Stimulated activated CD8-positive, alpha-beta memory T cell treated with anti-CD3 and anti-CD28 coated beads, Interleukin-15, amount 100 ng/mL, for 24 hours (primary cell): ENCODE results near the gene CACNA1B.
"Not testable (repeated sequence)": the region's sequence is repeated elsewhere in the genome, so short reads cannot be mapped to it uniquely, and the experiment has no call there.

Experiments
- DNase-seq: peaks from one replicate; pipeline ENCODE4 v3.0.0-alpha.2; 2020; ENCODE audit warnings: low read depth

CACNA1B gene

DNA sequence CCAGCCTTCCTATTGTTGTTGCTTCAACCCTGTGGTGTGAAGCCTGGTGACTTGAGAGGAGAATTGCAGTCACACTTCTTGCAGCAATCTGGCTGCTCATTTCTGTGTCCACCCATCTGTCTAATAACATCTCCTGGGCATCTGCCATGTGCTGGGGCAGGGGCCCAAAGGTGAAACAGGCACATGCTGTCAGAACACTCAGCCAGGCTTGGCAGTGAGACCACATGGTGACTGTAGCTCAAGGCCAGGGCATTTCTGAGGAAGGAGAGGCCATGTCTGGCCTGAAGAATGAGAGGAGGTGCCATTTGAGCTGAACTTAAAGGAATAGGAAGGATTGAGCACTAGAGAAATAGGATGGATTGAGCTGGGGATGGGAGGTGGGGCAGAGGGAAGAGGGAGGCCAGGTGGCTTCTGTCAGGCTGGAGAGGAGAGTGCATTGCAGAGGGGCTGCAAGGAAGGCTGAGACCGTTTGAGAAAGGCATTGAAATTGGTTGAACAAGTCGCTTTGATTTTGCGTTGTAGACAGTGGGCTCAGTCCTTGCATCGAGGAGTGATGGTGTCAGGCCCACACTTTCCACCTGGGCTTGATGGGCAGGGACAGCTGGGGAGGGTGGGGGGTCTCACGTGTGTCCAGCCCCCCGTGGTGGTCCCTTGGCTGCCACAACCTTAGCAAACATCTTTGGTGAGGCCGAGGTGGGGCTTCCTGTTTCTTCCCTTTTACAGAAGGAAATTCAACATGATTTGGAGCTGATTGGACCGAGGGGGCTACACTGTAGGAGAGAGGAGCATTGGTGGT lies 222.4 kb downstream of the CACNA1B start:
- DNase-seq: no peak

DNA sequence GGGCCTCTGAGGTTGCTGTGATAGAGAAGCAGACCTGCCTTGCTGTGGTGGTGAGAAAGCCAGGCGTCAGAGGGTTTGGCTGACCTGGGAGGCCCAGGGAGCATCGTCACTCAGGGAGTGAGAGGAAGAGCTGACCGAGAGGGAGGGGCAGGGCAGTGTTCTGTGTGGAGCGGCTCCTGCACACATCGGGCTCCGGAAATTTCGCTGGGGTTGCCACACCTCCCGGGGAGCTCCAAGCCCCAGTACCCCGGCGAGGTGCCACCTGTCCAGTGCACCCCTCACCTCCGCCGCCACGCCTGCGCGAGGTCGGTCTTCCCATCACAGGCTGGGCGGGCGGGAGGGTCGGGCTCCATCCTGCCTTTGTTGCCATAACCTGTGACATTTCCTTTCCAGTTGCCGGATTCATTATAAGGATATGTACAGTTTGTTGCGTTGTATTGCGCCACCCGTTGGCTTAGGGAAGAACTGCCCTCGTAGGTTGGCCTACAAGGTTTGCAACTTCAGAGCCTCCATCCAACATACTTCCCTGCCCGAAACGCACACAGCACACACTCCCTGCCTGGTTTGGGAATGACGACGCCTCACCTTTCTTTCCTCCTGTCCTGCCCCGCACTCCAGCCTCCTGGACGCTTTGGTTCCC lies 223.2 kb downstream of the CACNA1B start:
- DNase-seq: no peak

DNA sequence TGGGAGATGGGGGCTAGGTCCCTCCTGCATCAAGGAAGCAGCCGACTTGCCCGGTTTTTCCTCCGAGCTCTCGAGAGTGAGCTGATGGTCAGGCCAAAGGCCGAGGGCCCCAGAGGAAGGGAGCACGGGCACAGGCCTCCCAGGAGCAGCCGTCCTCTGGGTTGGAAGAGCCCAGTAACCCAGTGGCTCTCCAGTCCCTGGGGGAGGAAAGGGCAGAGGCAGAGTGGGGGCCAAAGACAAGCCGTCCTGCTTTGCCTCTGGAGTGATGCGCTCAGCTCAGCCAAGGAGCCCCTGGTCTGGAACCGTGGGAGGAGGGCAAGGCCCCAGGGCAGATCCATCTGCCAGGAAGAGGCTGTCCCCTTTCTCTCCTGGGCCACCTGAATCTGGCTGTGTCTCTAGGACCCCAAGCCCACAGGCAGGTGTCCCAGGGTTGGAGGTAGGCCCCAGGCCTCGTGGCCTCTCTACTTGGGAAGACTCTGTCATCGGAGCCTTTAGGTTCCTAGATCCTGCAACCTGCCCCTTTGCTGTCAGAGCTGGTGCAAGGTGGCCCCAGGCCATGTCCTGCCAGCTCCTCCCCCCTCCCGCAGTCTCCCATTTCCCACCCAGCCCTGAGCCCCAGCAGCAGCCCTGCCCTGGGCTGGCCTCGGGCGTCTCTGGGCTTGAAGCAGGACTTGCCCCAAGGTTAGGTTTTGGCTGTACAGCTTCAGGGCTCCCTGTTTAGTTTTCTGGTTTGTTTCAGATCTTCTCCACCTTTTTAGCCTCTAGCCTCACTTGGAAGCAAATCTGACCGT lies 224.1 kb downstream of the CACNA1B start:
- DNase-seq: no peak

DNA sequence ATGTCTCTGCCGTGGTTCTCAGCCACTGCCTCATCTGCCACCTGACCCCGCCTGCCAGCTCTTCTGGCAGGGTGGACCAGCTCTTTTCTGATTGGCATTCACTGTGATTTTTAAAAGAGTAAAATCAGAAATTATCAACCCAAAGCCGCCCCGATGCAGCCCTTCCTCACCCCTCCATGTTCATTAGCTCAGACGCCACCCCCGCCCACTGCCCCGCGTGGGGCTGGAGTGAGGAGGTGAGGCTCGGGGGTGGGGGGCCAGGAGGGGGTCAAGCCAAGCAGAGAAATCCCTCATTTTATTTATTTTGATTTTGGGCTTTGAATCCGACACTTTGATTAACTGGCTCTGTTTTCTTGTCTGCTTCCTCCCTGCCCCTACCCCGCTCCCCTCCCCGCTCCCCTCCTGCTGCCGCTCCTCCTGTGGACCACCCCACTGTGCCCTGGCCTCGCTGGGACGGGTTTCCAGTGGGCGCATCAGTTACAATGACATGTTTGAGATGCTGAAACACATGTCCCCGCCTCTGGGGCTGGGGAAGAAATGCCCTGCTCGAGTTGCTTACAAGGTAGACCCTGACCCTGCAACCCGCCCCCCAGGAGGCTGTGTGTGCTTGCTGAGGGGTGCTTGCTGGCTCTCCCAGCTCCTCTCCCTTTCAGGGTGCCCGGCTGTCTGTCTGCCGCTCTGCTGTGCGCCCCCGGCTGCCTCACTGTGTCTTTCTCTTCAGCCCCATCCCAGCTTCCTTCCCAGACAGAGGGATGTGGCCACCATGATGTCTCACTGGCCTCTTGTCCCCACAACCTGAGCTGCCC lies 224.9 kb downstream of the CACNA1B start:
- no peak for DNase-seq

DNA sequence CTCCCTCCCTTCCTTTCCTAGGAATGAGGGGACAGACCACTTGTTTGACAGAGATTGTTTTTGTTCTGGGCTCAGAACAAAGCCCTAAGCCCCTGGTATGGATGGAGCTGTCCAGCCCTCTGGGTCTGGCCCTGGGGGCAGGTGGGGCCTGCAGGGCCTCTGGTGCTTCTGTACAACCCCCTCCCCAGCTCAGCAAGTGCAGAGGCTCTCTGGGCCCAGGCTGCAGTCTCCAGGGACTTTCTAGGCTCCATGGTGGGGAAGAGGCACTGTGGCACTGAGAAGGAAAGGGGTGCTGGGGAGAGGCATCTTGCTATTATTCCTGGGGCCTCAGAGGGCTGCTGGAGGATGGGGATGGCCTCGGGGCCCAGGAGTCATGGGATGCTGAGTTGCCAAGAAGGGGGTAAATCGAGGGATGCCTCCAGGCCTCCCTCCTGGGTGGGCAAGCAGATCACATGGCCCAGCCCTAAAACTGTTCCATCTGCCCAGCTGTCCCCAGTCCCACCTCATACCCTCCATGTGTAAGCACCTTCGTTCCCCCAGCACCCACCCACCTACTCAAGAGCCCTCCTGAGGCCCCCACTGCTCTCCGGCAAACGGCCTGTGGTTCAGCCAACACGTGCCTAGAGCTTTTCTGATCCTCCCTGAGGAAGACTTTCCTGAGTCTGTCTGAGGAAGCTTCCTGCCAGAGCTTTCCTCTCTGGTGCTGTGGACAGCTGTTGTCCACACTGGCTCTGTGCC lies 225.7 kb downstream of the CACNA1B start:
- DNase-seq: no peak

DNA sequence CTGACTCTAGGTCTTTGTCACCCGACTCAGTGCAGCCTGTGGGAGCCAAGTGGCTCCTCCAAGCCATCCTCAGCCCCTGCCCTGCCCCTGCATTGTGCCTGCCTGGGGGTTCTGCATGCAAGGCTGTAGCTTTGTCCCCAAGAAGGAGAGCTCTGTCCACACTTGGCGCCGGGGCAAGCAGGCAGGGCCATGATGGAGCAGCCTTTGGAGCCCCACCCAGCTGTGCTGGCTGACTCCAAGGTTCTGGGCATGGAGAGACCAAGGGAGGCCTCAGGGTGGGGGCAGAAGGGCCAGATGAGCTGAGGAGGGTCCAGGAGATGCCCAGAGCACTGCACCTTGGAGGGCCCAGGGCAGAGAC lies 226.2 kb downstream of the CACNA1B start:
- no peak for DNase-seq

DNA sequence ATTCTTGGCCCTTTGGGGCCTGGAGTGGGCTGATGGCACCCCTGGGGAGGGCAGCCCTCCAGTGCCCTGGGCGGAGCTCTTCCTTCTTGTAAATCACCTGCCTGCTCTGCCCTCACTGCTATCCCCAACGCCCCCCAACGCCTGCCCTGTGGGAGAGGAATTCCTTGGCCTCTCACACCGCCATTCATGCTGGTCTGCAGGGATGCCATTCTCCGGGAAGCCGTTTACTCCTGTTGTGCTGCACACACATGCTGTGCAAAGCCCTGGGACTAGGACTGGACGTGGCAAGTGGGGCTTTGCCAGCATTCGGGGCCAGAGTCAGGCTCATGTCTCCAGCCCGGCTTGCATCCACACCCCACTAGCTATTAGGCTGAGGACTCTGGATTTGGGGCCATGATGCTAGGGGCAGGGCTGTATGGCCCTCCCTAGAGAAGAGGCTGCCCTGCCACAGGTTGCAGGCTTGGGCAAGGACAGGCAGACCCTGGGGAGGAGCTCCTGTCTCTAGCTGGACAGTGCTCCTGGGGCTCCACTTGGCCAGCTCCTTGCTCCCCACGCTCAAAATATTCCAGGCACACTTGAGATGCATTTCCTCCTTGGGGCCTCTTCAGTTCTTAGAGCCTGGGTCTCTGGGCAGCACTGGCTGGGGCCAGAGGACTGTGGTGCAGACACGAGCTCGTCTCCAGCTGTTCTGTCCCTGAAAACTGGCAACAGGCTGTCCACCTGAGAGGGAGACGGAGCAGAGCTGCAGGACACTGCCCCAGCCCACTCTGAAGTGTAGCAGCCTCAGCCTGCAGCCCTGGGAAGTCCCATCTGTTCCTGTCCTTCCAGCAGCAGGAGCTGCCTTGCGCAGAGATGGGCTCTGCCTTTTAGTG lies 226.9 kb downstream of the CACNA1B start:
- DNase-seq: no peak

DNA sequence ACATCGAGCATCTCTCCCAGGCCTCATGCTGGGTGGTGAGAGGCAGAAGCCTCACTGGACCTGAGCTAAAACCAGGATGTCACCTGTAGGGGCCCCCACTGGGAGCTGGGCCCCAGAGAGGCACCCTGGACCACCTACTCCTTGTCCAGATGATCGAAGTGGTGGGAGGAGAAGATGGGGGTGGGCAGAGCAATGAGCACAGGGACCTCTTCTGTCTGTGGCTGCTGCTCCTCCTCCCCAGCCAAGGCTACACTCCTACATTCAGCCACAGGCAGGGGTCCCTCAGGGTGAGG lies 227.5 kb downstream of the CACNA1B start:
- DNase-seq: no peak

DNA sequence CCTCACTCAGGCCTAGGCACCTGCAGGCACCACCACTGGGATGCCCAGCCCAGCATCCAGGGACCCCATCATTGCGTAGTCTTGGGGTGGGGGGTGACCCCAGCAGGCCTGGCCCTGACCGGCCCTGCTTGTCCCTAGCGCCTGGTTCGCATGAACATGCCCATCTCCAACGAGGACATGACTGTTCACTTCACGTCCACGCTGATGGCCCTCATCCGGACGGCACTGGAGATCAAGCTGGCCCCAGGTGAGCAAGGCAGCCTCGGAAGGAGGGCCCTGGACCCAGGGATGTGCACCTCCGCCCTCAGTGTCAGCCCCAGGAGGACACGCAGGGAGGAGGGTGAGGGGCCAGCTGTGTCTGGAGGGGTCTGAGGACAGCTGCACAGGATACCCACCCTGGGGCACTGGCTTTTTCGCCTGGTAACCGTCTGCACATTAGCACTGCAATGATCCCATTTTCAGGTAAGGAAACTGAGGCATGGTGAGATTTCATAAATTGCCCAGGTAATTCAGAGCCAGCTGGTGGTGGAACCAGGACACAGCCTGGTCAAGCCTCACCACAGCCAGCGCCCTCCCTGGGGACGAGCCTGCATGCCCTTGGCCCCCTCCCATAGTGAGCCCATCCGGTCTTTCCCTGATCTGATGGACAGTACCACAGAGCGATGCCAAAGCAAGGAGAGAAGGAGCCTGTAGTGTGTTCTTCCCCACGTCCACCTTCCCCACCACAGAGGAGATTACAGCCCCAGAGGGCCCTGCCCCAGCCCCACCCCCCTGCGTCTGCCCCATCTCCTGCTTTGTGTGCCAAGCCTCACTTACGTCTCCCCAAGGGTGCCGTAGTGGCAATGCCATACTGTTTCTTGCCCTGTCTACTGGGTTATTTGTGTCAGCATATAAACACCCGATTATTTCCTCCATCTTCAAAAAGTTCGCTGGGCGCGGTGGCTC lies 228.3 kb downstream of the CACNA1B start:
- DNase-seq: no peak

DNA sequence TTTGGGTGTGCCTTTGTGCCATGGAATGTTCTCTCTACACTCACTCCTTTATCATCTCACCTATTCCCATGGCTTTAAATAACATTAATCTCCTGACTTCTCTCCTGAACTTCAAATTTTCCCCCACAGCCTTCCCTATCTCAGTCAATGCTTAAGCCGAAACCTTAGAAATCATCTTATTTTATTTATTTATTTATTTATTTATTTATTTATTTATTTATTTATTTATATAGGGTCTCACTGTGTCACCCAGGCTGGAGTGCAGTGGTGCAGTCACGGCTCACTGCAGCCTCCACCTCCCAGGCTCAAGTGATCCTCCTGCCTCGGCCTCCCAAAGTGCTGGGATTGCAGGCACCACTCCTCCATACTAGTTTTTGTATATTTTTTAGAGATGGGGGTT lies 229.5 kb downstream of the CACNA1B start:
- DNase-seq: not testable (repeated sequence)

DNA sequence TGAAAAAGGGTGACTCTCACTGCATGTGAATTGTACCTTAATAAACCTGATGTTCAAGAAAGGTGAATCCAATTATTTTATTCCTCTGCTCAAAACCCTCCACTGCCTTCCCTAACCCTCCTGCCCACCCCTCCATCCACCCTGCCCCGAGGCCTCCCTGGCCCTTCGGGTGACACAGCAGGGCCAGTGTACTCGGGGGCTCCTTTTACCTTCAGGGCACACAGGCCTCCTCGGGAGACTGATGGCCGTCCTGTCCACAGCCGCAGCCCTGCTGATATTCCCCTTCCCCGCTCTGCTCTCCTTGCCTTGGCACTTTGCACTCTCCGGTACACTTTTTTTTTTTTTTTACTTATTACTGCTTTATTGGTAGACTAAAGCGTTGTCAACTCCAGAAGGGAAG lies 234.0 kb downstream of the CACNA1B start:
- no peak for DNase-seq

DNA sequence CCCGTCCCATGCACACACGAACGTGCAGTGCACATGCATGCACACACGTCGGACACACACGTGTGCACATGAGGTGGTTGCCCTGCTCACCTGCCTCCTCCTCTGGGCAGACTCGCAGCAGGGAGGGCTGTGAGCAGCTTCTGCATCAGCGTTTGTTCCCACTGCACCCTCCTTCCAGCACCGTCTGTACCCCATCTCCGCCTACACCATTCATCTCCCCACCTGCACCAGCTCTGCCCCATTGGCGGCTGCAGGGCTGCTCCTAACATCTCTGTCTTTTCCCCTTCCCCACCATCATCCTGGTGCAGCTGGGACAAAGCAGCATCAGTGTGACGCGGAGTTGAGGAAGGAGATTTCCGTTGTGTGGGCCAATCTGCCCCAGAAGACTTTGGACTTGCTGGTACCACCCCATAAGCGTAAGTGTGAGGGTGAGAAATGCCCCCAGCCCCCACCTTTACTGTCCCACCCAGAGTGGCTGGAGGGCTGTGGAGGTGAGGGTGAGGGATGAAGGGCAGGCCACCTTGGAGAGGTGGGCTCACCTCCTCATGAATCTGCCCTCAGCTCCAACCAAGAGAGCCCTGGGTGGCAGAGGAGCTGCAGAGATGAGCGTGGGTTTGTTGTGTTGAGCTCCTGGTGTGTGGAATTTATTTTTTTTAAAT lies 234.6 kb downstream of the CACNA1B start:
- DNase-seq: no peak

DNA sequence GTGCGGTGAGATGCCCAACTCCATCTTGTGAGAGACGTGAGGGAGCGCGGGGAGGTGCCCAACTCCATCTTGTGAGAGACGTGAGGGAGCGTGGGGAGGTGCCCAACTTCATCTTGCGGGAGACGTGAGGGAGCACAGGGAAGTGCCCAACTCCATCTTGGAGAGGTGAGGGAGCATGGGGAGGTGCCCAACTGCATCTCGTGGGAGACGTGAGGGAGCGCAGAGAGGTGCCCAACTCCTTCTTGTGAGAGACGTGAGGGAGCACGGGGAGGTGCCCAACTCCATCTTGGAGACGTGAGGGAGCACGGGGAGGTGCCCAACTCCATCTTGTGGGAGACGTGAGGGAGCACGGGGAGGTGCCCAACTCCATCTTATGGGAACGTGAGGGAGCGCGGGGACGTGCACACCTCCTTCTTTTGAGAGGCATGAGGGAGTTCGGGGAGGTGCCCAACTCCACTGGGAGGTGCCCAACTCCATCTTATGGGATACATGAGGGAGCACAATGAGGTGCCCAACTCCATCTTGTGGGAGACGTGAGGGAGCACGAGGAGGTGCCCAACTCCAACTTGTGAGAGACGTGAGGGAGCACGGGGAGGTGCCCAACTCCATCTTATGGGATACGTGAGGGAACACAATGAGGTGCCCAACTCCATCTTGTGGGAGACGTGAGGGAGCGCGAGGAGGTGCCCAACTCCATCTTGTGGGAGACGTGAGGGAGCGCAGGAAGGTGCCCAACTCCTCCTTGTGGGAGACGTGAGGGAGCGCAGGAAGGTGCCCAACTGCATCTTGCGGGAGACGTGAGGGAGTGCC lies 235.4 kb downstream of the CACNA1B start:
- DNase-seq: no peak

DNA sequence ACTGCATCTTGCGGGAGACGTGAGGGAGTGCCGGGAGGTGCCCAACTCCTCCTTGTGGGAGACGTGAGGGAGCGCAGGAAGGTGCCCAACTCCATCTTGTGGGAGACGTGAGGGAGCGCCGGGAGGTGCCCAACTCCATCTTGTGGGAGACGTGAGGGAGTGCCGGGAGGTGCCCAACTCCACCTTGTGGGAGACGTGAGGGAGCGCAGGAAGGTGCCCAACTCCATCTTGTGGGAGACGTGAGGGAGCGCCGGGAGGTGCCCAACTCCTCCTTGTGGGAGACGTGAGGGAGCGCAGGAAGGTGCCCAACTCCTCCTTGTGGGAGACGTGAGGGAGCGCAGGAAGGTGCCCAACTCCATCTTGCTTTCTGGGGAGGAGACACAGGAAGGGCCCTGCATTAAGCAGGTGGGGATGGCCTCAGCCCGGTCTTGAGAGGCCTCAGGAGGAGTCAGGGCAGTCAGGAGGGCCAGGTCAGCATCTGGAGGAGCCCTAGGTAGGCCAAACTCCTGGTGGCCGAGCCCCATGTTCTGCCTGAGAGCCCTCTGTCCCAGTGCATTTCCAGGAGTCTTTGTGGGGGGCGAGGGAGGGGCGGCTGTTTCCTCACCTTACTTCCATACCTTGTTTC lies 236.2 kb downstream of the CACNA1B start:
- DNase-seq: not testable (repeated sequence)

DNA sequence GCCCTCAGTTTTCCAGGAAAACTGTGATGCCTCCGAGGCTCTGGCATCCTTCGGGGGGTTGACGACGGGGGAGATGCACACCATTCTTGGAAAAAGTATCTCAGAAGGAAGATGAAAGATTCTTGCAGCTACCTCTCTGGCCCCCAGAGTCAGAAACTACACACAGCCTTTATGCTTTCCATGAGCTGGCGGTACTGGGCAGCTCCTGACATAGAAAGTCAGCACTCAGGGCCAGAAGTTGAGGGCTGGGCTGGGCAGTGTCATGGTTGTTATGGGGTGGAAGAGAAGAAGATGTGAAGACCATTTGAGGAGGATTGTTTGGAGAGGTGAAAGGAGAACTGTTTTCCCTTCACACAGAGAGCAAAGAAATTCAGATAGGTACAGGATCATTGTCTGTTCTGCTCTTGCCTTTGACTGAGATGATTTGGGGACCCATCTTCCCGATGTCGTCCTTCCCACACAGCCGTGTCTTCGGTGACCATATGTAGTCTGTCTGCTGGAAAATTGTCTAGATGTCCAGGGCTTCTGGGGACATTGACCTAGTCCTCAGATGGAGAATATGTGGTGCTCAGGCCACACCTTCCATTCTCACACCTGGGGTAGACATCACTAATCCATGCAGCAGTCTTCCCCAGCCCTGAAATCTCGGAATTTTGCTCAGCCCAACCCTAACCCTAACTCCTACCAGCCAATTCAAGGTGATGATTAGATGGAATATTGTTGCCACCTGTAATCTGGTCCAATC lies 237.1 kb downstream of the CACNA1B start:
- DNase-seq: no peak

DNA sequence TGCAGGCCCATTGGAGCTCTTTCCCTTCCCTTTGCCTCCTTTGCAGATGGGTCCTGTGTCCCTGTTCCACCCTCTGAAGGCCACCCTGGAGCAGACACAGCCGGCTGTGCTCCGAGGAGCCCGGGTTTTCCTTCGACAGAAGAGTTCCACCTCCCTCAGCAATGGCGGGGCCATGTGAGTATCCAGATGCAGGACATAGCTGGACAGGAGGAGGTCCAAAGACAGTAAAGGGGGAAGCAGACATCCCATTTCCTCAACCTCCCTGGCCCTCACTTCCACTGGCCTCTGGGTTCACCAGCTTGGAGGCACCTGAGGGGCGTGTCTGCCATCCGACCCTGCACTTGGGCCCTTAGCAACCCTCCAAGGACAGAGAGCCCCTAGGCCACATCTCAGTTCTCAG lies 237.9 kb downstream of the CACNA1B start:
- DNase-seq: no peak

DNA sequence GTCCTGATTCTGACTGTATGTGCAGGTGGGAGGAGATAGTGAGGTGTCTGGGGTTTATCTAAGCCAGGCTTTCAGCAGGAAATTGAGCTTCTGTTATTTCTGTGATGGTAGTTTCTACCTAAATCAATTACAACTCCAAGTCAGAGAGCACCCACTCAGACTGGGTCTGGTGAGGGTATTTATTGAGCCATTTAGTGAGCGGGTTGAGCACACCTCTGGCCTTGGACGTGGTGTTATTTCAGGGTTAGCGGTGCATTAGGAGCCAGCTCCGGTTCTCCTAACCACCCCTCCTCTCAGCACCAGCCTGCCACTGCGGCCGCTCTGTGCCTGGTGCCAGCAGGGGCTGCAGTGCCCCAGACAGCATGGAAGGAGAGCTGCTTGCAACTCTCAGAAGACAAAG lies 238.9 kb downstream of the CACNA1B start:
- no peak for DNase-seq
